HG03045 (cell line): ENCODE data around the gene GSK3B.

Source experiments
- ATAC-seq: cut with Tn5 transposase; IDR thresholded peaks from one replicate; pipeline ENCODE4 v1.9.1; 2021; ENCODE audit warnings: mild to moderate bottlenecking, moderate library complexity; ENCODE audit not compliant: unreplicated experiment

GSK3B gene

DNA sequence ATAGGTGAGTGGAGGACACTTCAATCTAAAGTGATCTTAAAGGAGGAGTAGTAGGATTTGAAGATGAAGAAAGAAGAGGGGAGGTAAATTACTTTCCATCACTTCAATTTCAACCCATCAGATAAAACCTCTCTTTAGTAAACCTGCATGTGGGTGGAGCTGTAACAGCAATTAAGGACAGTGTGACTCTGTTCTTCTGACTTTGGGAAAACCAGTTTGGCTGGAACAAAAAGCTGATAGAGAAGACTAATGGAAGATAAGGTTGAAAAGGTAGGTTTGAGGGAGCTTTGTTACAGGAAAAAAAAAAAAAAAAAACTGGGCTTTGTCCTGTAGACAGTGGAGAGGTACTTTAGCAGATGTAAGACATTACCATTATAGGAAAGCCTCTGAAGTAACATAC lies 4.5 kb upstream of the GSK3B start:
- no peak for ATAC-seq

GRCh38 chr3:120095979-120096426 lies 1.8 kb upstream of the GSK3B start:
- no peak for ATAC-seq

- ATAC-seq, result peak; percentile 43
Observed at GRCh38 chr3:120095226-120095978, 1.2 kb upstream of the GSK3B start.

- ATAC-seq, result peak; percentile 70
Observed at GRCh38 chr3:120094776-120095225, 554 bp upstream of the GSK3B start.

- no peak for ATAC-seq
Observed at GRCh38 chr3:120093119-120093910, 932 bp downstream of the GSK3B start.

- ATAC-seq, result no peak
Observed at GRCh38 chr3:120092474-120092873, 1.8 kb downstream of the GSK3B start.

DNA sequence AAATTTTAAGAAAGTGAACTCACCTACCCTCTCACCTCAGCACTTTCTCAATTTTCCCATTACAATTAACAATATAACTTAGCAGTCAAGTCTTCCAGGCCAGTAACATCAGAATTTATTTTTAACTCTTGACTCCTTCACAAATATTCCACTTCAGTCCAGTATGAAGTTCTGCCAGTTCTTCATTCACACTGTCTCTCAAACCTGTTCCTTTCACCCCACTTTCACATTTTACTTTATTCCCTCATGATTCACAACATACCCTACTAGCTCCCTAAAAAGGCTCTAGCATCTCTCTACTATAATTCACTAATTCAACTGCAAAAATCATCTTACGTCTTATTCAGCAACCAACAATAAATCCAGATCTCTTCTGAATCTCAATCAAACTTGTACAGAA lies 3.8 kb downstream of the GSK3B start:
- no peak for ATAC-seq

GRCh38 chr3:120089089-120089488 lies 5.2 kb downstream of the GSK3B start:
- no peak for ATAC-seq

GRCh38 chr3:120088622-120089021 lies 5.6 kb downstream of the GSK3B start:
- ATAC-seq, result no peak

DNA sequence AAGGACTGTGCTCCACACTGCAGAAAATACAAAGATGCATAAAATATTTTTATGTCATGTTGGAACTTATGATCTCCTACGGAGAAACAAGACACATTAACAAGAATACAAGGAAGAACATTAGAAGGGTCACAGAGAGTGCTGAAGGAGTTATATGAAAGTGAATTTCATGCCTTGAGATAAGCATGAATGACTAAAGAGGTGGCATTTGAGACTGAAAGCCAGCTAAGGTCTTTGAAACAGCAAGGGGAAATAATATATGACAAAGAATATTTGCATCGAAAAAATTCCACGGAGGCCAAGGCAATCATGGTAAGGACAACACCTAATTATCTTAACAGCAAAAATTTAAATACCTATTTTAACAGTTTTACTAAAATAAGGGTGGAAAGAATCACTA lies 12.5 kb downstream of the GSK3B start:
- no peak for ATAC-seq

- no peak for ATAC-seq
Observed at GRCh38 chr3:120080836-120081235, 13.4 kb downstream of the GSK3B start.

DNA sequence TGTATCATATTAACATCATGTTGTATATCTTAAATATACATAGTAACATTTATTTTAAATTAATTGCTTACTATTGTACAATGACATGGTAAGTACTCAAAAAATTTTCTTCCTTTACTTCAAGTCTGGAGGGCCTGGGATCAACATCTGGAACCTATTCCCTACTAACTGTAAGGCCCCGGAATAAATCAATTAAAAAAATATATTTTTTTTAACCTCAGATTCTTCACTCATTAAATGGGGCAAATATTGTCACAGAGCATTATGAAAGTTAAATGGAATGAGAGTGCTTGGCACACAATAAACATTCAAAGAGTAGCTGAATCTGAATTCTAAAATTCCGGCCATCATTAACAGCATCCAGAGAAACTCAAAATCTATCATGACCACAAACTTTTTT lies 16.5 kb downstream of the GSK3B start:
- no peak for ATAC-seq

- no peak for ATAC-seq
Observed at GRCh38 chr3:120072867-120073525, 21.3 kb downstream of the GSK3B start.

GRCh38 chr3:120071259-120071658 lies 23.0 kb downstream of the GSK3B start:
- ATAC-seq, result no peak

- no peak for ATAC-seq
Observed at GRCh38 chr3:120070263-120070981, 23.8 kb downstream of the GSK3B start.

GRCh38 chr3:120067083-120067482 lies 27.2 kb downstream of the GSK3B start:
- no peak for ATAC-seq

DNA sequence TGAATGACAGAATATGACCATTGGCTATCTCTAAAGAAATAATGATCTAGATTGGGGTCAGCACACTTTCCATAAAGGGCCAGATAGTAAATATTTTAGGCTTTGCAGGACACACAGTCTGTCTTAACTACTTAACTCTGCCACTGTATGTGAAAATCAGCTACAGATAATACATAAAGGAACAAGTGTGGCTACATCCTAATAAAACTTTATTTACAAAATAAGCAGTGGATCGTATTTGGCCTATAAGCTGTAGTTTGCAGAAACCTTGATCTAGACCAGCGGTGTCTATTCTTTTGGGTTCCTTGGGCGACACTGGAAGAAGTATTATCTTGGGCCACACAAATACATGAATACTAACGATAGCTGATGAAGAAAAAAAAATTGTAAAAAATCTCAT lies 27.6 kb downstream of the GSK3B start:
- no peak for ATAC-seq

DNA sequence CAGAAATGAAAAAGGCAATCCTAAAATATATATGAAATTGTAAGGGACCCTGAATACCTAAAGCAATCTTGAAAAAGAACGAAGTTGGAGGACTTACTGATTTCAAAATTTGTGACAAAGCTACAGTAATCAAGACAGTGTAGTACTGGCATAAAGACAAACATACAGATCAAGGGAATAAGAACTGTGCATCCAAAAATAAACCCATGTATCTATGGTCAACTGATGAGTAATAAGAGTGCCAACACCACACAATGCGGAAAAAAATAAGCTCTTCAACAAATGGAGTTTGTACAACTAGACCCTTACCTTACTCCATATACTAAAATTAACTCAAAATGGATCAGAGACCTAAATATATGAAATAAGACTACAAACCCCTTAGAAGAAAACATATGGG lies 29.6 kb downstream of the GSK3B start:
- ATAC-seq, result no peak

GRCh38 chr3:120062474-120062873 lies 31.8 kb downstream of the GSK3B start:
- no peak for ATAC-seq

DNA sequence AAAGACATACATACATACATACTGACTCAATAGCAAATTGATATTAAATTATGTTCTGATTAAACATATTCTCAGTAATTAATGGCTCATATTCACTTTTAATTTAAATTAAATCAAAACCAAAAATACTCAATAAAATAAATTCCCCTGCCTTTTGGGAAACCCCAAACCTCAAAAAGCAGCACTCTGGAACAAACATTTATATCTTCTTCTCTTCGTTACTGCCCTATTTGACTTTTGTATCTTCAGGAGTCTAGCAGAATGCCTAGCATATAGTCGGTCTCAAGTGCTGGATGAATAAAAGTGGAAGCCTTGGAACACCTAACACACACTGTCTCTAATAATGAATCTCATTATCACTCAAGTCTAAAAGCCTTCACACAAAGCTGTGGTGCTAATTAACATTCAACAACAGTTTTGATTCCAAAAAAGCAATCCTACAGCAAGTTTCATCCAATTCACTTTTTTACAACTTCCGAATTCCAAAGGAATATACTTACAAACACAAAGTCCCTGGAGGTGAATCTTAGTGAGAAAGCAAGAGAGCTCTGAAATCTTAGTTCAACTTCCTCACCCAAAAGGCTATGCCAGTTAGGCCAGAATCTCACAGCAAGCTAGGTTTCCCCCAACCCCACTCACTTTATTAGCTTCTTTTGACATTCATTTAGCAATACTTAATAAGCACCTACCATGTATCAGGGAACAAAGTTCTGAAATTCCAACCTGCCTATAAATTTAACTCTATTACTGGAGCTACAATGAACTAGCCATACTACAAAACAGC lies 35.0 kb downstream of the GSK3B start:
- no peak for ATAC-seq
